ENCODE results near the gene FOXE3.

DNA sequence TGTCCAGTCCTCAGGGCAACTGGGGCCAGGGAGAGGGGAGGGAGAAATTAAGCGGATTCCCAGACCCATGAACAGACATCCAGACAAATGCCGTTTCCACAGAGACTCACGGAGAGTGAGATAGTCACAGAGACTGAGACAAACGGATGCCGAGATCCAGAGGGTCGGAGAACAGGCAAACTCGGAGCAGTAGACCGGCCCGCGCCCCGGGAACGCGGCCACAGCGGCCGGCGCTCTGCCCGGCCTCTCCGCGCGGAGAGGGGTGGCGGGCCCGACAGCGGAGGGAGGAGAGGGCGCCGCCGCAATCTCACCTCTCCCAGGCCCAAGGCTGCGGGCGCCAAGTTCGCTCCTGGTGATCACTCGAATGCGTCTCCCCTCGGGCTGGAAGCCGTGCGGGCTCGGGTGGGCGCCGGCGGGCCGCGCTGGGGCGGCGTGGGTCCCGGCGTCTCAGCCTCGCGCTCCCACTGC lies 20.9 kb downstream of the FOXE3 start:
- TF ChIP-seq POLR2A (IDR thresholded peaks at IDR 0.05; ENCODE audit: low read depth, low read length) = no peak
- TF ChIP-seq GABPA (IDR thresholded peaks at IDR 0.05; ENCODE audit: low read depth) = no peak
- no peak for TF ChIP-seq REST (IDR thresholded peaks at IDR 0.05; ENCODE audit: low read depth, low read length)
- TF ChIP-seq CHD2 (IDR thresholded peaks at IDR 0.05; ENCODE audit: borderline replicate concordance, low read depth, low read length) = no peak
- no peak for TF ChIP-seq ZNF687 (IDR thresholded peaks at IDR 0.05)
- TF ChIP-seq, protein P1, sequence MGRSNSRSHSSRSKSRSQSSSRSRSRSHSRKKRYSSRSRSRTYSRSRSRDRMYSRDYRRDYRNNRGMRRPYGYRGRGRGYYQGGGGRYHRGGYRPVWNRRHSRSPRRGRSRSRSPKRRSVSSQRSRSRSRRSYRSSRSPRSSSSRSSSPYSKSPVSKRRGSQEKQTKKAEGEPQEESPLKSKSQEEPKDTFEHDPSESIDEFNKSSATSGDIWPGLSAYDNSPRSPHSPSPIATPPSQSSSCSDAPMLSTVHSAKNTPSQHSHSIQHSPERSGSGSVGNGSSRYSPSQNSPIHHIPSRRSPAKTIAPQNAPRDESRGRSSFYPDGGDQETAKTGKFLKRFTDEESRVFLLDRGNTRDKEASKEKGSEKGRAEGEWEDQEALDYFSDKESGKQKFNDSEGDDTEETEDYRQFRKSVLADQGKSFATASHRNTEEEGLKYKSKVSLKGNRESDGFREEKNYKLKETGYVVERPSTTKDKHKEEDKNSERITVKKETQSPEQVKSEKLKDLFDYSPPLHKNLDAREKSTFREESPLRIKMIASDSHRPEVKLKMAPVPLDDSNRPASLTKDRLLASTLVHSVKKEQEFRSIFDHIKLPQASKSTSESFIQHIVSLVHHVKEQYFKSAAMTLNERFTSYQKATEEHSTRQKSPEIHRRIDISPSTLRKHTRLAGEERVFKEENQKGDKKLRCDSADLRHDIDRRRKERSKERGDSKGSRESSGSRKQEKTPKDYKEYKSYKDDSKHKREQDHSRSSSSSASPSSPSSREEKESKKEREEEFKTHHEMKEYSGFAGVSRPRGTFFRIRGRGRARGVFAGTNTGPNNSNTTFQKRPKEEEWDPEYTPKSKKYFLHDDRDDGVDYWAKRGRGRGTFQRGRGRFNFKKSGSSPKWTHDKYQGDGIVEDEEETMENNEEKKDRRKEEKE (IDR thresholded peaks at IDR 0.05) = no peak
- TF ChIP-seq POLR2AphosphoS5 (IDR thresholded peaks at IDR 0.05; ENCODE audit: low read length) = no peak
- no peak for TF ChIP-seq ZNF24 (IDR thresholded peaks at IDR 0.05)
